Measurements from ENCODE around the gene NADK.
A peak's percentile ranks its signal among the peaks of the same experiment; 100 is the strongest.
"Not testable (repeated sequence)": the region's sequence is repeated elsewhere in the genome, so short reads cannot be mapped to it uniquely, and the experiment has no call there.

The NADK gene

GRCh38 chr1:1746566-1746909 is 31.7 kb downstream of the NADK start:
- not testable (repeated sequence) for DNase-seq (ENCODE audit: low read depth)

GRCh38 chr1:1745651-1746565 is 32.4 kb downstream of the NADK start:
- DNase-seq (ENCODE audit: low read depth) = peak; percentile 83

- not testable (repeated sequence) for DNase-seq (ENCODE audit: low read depth)
Observed at GRCh38 chr1:1742529-1742928, 35.7 kb downstream of the NADK start.

GRCh38 chr1:1741013-1741412 is 37.3 kb downstream of the NADK start:
- not testable (repeated sequence) for DNase-seq (ENCODE audit: low read depth)

DNA sequence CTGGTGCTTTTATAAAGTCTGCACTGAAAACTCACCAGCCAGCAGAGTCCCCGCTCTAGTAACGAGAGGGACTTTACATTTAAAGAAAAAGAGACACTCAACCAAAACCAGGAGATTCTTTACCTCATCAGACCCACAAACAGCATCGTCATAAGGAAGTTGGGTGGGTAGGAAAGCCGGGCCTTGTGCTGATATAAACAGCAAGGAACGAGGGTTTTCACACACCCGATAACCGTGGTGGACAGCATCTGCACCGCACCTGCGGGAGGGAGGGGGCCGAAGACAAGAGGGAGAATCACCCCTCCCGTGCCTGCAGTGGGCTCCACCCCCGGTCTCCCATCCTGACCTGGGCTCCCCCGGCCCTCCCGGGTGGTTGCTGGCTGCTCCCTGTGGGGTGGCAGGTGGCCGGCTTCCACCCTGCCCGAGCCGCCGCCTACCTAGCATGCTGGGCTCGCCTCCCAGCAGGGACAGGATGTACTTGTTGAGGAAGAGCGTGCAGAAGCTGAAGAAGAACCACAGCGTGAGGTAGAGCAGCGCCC is 39.4 kb downstream of the NADK start:
- not testable (repeated sequence) for DNase-seq (ENCODE audit: low read depth)

GRCh38 chr1:1737675-1738590 is 40.3 kb downstream of the NADK start:
- not testable (repeated sequence) for DNase-seq (ENCODE audit: low read depth)

- DNase-seq (ENCODE audit: low read depth) = no peak
Observed at GRCh38 chr1:1732381-1732780, 45.9 kb downstream of the NADK start.

DNA sequence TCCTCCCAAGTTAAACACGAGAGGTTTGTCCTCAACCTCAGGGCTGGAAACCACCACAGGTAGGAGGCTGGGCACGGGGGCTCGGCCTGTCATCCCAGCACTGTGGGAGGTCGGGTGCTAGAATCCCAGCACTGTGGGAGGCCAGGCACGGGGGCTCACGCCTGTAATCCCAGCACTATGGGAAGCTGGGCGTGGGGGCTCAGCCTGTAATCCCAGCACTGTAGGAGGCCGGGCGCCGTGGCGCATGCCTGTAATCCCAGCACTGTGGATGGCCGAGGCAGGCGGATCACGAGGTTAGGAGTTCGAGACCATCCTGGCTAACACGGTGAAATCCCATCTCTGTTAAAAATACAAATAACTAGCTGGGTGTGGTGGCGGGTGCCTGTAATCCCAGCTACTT is 47.4 kb downstream of the NADK start:
- no peak for DNase-seq (ENCODE audit: low read depth)

DNA sequence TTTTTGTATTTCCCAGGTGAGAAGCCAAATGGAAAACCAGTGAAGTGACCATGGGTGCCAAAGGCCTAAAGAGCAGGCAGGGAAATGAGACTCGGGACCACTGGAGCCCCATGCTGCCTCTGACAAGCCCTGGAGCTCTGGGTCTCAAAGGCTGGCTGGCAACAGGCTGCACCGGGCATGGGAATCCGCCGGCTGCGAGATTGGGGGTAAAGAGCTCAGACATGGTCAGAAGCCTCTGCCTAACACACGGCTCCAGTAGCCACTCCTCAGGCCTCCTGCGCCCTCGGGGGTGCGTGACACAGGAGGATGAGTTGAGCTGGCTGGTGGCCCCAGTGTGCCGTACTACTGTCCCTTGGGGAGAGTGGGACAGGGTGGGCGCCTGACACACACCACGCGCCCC is 48.0 kb downstream of the NADK start:
- not testable (repeated sequence) for DNase-seq (ENCODE audit: low read depth)

DNA sequence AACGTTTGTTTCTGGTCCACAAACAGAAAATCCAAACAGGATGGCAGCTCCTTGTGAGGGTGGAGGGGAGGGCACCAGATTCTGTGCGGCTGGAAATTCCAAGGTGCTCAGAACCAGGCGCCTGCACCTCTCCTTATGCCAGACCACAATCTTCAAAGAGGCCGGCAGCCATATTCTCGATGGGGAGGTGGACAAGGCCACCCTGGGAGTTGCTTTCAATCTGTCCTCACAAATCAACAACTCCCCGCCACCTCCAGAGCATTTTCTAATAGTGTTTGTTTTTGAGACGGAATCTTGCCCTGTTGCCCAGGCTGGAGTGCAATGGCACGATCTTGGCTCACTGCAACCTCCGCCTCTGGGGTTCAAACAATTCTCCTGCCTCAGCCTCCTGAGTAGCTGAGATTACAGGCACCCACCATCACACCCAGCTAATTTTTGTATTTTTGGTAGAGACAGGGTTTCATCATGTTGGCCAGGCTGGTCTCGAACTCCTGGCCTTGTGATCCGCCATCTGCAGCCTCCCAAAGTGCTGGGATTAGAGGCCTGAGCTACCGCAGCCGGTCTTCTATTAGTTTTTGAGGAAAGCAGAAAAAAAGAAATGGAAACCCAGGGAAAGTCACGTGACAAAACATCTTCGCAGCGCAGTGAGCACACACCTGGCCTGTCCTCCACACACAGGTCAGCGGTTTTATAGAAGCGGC is 49.0 kb downstream of the NADK start:
- DNase-seq (ENCODE audit: low read depth) = not testable (repeated sequence)

DNA sequence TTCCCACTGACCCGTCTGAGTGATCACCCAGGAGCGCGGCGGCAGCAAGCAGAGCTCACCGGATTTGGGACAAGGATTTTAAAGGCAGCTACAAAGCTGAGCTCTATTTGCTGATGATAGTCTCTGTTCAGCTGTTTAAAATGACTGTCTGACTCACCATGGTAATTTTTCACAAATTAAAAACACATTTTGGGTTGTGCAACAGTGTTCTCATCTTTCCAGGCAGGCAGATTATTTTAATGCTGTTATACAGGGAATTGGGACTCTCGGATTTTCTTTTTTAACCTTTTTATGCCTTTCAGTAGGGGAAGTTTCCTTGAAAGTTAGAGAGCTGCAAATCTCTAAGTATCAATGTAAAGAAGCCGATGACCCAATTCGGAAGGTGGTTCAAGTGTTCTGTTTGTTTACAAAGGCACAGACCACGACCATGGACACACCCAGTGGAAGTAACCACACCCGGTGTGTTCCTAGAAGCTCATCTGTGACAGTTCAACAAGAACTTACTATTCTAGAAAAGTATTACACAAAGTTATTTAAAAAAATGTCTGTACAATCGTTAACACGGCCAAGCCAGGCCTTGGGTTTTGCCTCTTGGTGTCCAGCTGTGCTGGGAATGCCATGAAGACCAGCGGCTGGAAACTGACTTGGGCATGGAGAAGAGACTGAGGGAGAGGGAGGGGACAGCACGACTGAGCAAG is 49.8 kb downstream of the NADK start:
- not testable (repeated sequence) for DNase-seq (ENCODE audit: low read depth)

DNA sequence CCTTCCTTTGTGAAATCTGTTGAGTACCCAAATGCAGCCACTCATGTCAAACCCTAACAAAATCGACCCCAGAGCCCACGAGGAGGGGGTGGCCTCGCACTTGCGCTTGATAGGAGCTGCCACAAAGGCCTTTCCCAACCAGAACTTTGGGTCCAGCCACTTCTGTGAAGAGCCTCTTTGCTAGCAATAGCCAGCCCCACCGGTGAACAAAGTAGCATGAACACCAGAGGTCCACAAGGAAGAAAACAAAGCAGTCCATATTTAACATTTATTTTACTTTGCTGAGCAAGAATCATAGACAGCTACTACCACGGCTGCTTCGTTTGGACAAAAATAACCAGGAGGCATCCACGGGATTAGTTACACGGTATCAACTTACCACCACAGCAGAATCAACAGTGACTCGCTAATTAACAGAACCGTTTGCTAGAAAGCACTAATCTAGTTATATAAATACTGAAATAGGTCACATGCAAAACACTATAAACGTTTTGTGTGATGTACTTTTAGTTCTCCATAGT is 51.1 kb downstream of the NADK start:
- DNase-seq (ENCODE audit: low read depth) = not testable (repeated sequence)

- not testable (repeated sequence) for DNase-seq (ENCODE audit: low read depth)
Observed at GRCh38 chr1:1726088-1726487, 52.2 kb downstream of the NADK start.

- peak; percentile 99 for DNase-seq (ENCODE audit: low read depth)
Observed at GRCh38 chr1:1724035-1724864, 54.0 kb downstream of the NADK start, which contains the start of gene CDK11A. CDK11A (minus strand) TSS chr1:1724357; CDS start chr1:1722818, 1,539 bp downstream.

- no peak for DNase-seq (ENCODE audit: low read depth)
Observed at GRCh38 chr1:1721201-1721600, 57.1 kb downstream of the NADK start.

- DNase-seq (ENCODE audit: low read depth) = not testable (repeated sequence)
Observed at GRCh38 chr1:1715109-1715883, 63.0 kb downstream of the NADK start.

DNA sequence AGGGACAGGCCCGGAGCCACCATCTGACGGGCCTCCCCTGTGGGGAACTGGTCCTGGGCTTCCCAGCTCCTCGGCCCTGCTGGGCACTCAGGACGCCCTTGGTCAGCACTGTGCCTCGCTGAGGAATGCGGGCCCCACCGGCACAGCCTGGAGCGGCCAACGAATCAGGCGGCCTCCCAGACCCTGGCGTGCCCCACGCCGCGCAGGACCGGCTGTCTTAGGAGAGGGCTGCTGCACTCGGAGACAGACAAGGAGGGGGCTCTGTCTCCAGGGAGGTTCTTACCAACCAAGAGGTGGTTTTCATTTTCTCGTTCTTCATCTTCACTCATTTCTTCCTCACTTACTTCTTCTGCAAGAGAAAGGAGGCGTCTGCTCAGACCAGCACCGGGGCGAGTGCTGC is 70.4 kb downstream of the NADK start:
- DNase-seq (ENCODE audit: low read depth) = not testable (repeated sequence)

GRCh38 chr1:1707241-1707640 is 71.0 kb downstream of the NADK start:
- DNase-seq (ENCODE audit: low read depth) = not testable (repeated sequence)

- DNase-seq (ENCODE audit: low read depth) = not testable (repeated sequence)
Observed at GRCh38 chr1:1705623-1706022, 72.6 kb downstream of the NADK start.

All from stimulated activated CD4-positive, alpha-beta T cell treated with anti-CD3 and anti-CD28 coated beads, Interleukin-2, amount 100 ng/mL, for 4 hours (primary cell).